Endothelial cell of umbilical vein (primary cell): ENCODE data around the gene BBX. TPM values are rescaled to one million over a fixed set of nuclear protein-coding genes. Genes with fewer than 3 reads are reported as not detected.

Experiments used
- BruUV-seq: library from RNA; stranded (reverse); fragments of 400-500 nt; replicated peaks from 2 replicates; lab custom pipeline; 2021; lab: Mats Ljungman, UMichigan
- CTCF ChIA-PET: fragments of 300-600, 350-600 bp; sonication (Branson Sonifier 250); formaldehyde crosslinking; loops from one replicate; lab custom pipeline; 2021; ENCODE audit warnings: antibody characterized with exemption, inconsistent platforms; lab: Charles Lee
- POLR2A ChIA-PET: fragments of 300-600, 350-600 bp; sonication (Branson Sonifier 250); formaldehyde crosslinking; loops from one replicate; lab custom pipeline; 2021; ENCODE audit warnings: antibody characterized with exemption, inconsistent platforms; lab: Charles Lee
- DNase-seq: peaks from one replicate; pipeline ENCODE4 v3.0.0-alpha.2; 2011; ENCODE audit warnings: low read depth, low spot score
- FAIRE-seq: peaks from 2 replicates; lab custom pipeline; 2011; peaks lifted over from hg19 to GRCh38; lab: Jason Lieb, UNC
- H2AFZ ChIP-seq: 2 replicates; pipeline ENCODE4 v1.6.0; 2012; ENCODE audit warnings: low read depth, low read length, control low read depth, inconsistent platforms
- H3K27ac ChIP-seq: 2 replicates; pipeline ENCODE4 v1.5.1; 2011; ENCODE audit warnings: low read depth, mild to moderate bottlenecking, control low read depth, low read length, moderate library complexity; ENCODE audit not compliant: insufficient read depth
- H3K27me3 ChIP-seq, 2 experiments: 2 replicates each; pipeline versions ENCODE4 v1.6.0 to v1.6.1; 2011; ENCODE audit warnings: low read length in 2 of 2, mixed read lengths in 1 of 2; ENCODE audit not compliant: control insufficient read depth in 2 of 2, insufficient read depth in 2 of 2
- H3K36me3 ChIP-seq, 2 experiments: 2 replicates in 1 of 2; 3 replicates in 1 of 2; pipeline ENCODE4 v1.5.1; 2011; ENCODE audit warnings: low read length in 2 of 2, mild to moderate bottlenecking in 1 of 2, moderate library complexity in 1 of 2; ENCODE audit not compliant: control insufficient read depth in 2 of 2, insufficient read depth in 2 of 2; ENCODE audit errors: extremely low read depth in 1 of 2
- H3K4me1 ChIP-seq: 3 replicates; pipeline ENCODE4 v1.5.1; 2011; ENCODE audit warnings: mild to moderate bottlenecking, low read length; ENCODE audit not compliant: control insufficient read depth, insufficient read depth; ENCODE audit errors: extremely low read depth
- H3K4me2 ChIP-seq: 2 replicates; pipeline ENCODE4 v1.6.1; 2011; ENCODE audit warnings: low read length, control low read depth, mixed read lengths; ENCODE audit not compliant: insufficient read depth
- H3K4me3 ChIP-seq, 3 experiments: fragments of 200-600 bp in 1 of 3; sonication (generic), shearing (Covaris generic) in 1 of 3; replicated peaks in 1 of 3; 2 replicates each; pipeline ENCODE4 v1.5.1; 2011 to 2016; ENCODE audit warnings: control low read depth in 3 of 3, low read length in 3 of 3, mild to moderate bottlenecking in 2 of 3, inconsistent platforms in 1 of 3, low read depth in 1 of 3, moderate library complexity in 1 of 3; ENCODE audit not compliant: insufficient read depth in 1 of 3
- H3K79me2 ChIP-seq: 2 replicates; pipeline ENCODE4 v1.6.0; 2012; ENCODE audit warnings: low read length, inconsistent platforms; ENCODE audit not compliant: control insufficient read depth, insufficient read depth
- H3K9ac ChIP-seq: replicated peaks from 2 replicates; pipeline ENCODE3; 2011; ENCODE audit warnings: low read length, control low read depth; ENCODE audit not compliant: insufficient read depth; ENCODE audit errors: extremely low read depth
- H3K9me1 ChIP-seq: replicated peaks from 3 replicates; pipeline ENCODE4 v1.6.0; 2011; ENCODE audit warnings: mild to moderate bottlenecking, low read length; ENCODE audit not compliant: control insufficient read depth, insufficient read depth; ENCODE audit errors: extremely low read depth
- H3K9me3 ChIP-seq: replicated peaks from 2 replicates; pipeline ENCODE4 v1.5.1; 2012; ENCODE audit warnings: low read length, inconsistent platforms; ENCODE audit not compliant: control insufficient read depth, insufficient read depth
- H4K20me1 ChIP-seq: replicated peaks from 2 replicates; pipeline ENCODE3; 2011; ENCODE audit warnings: mild to moderate bottlenecking, low read length; ENCODE audit not compliant: control insufficient read depth, insufficient read depth; ENCODE audit errors: extremely low read depth
- EZH2 ChIP-seq: IDR thresholded peaks from 2 replicates; pipeline ENCODE4 v1.6.1; 2012; ENCODE audit warnings: borderline replicate concordance, low read depth, mild to moderate bottlenecking, moderate library complexity, low read length, inconsistent platforms; ENCODE audit not compliant: severe bottlenecking
- FOS ChIP-seq: IDR thresholded peaks from 2 replicates; pipeline ENCODE4 v1.6.1; 2011; ENCODE audit warnings: mild to moderate bottlenecking, low read length, moderate library complexity, borderline replicate concordance; ENCODE audit not compliant: insufficient read depth
- GATA2 ChIP-seq: IDR thresholded peaks from 2 replicates; pipeline ENCODE4 v1.7.0; 2011; ENCODE audit warnings: low read depth, mild to moderate bottlenecking, moderate library complexity, mixed read lengths, low read length; ENCODE audit not compliant: insufficient read length, insufficient read depth
- JUN ChIP-seq: IDR thresholded peaks from 2 replicates; pipeline ENCODE4 v1.6.1; 2011; ENCODE audit warnings: borderline replicate concordance, low read depth; ENCODE audit not compliant: insufficient read length, insufficient read depth
- MYC ChIP-seq: IDR thresholded peaks from one replicate; pipeline ENCODE4 v1.6.1; 2011; ENCODE audit warnings: mild to moderate bottlenecking, low read depth, low read length
- POLR2A ChIP-seq: IDR thresholded peaks from 2 replicates; pipeline ENCODE4 v1.6.1; 2012; ENCODE audit warnings: low read depth, mild to moderate bottlenecking, control low read depth, low read length
- POLR2AphosphoS5 ChIP-seq: IDR thresholded peaks from 2 replicates; pipeline ENCODE4 v1.6.1; 2012; ENCODE audit warnings: low read depth, mild to moderate bottlenecking, control low read depth, low read length, moderate library complexity; ENCODE audit not compliant: insufficient read depth
- dilution Hi-C: fragments of 300-500 bp; cut with MboI; formaldehyde crosslinking; loops from one replicate; pipeline ENCODE4 v1.15.0; 2019; ENCODE audit warnings: low sequenced_read_pairs; ENCODE audit not compliant: extremely low pct_ligation_motif_present
- intact Hi-C: fragments of 100-400 bp; cut with micrococcal nuclease; formaldehyde crosslinking; loops from one replicate; pipeline ENCODE4 v1.10.0; 2022
- polyA plus RNA-seq, 4 experiments: library from polyadenylated mRNA; depleted of rRNA in 3 of 4; stranded (reverse) in 3 of 4; unstranded in 1 of 4; fragments of >200 nt; gene quantifications; 2 replicates each; pipeline versions ENCODE4 v1.2.1 to v1.2.3, GENCODE V29; 2011 to 2012; ENCODE audit warnings: missing spikeins in 1 of 4
- total RNA-seq: library from RNA; stranded (reverse); gene quantifications from 2 replicates; pipeline ENCODE4 v1.2.3, GENCODE V29; 2021
- TF ChIP-seq, protein P1 (sequence below), 2 donors: IDR thresholded peaks; 1 replicate in 1 of 2; 2 replicates in 1 of 2; pipeline ENCODE4 v1.5.1; 2011; ENCODE audit warnings: low read length in 2 of 2, mild to moderate bottlenecking in 2 of 2, moderate library complexity in 2 of 2, control low read depth in 1 of 2, inconsistent platforms in 1 of 2, low read depth in 1 of 2; ENCODE audit not compliant: insufficient read depth in 1 of 2; ENCODE audit errors: extremely low read depth in 1 of 2
- TF ChIP-seq, protein P2 (sequence below): IDR thresholded peaks from 2 replicates; pipeline ENCODE4 v1.6.1; 2011; ENCODE audit not compliant: insufficient read depth, insufficient read length

Gene BBX
- total and polyA plus RNA-seq, 2 donors (not counting 3 experiments of a cell fraction or from before 2014, with no cell fraction given) = 21.4 to 43.4 TPM

DNA sequence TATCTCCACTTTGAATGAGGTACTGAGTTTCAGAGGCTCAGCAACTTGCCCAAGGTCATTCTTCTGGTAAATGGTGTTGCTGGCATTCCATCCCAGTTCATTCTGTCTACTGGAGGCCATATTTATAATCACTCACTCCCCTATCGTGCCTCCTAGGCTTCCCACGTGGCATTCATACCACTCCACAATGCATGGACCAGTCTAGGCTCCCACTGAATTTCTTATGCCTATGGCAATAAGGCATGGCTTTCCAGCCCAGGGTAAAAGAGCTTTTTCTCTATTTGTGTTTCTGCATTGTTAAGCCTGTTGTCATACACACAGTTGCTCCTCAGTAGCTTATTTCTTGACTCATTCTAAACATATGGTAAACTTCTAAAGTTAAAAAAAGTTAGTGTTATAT, 19.9 kb downstream of the BBX start:
- TF ChIP-seq POLR2A = no peak
- no peak for TF ChIP-seq JUN
- TF ChIP-seq MYC = no peak
- TF ChIP-seq GATA2 = no peak
- TF ChIP-seq POLR2AphosphoS5 = no peak
- TF ChIP-seq FOS = no peak
- TF ChIP-seq, protein P1, sequence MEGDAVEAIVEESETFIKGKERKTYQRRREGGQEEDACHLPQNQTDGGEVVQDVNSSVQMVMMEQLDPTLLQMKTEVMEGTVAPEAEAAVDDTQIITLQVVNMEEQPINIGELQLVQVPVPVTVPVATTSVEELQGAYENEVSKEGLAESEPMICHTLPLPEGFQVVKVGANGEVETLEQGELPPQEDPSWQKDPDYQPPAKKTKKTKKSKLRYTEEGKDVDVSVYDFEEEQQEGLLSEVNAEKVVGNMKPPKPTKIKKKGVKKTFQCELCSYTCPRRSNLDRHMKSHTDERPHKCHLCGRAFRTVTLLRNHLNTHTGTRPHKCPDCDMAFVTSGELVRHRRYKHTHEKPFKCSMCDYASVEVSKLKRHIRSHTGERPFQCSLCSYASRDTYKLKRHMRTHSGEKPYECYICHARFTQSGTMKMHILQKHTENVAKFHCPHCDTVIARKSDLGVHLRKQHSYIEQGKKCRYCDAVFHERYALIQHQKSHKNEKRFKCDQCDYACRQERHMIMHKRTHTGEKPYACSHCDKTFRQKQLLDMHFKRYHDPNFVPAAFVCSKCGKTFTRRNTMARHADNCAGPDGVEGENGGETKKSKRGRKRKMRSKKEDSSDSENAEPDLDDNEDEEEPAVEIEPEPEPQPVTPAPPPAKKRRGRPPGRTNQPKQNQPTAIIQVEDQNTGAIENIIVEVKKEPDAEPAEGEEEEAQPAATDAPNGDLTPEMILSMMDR (IDR thresholded peaks at IDR 0.05; ENCODE audit: extremely low read depth in 1 of 2, insufficient read depth in 1 of 2, low read depth in 1 of 2, low read length in 2 of 2) = no peak
- no peak for TF ChIP-seq EZH2
- TF ChIP-seq, protein P2, sequence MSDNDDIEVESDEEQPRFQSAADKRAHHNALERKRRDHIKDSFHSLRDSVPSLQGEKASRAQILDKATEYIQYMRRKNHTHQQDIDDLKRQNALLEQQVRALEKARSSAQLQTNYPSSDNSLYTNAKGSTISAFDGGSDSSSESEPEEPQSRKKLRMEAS = no peak
- H3K4me1 ChIP-seq = no peaks in the 10 kb centered on the region
- H3K9me3 ChIP-seq = no peaks in the 10 kb centered on the region
- no peak for DNase-seq
- H2AFZ ChIP-seq = no peak overlapping the region
- no peak overlapping the region for H3K4me3 ChIP-seq
- POLR2A ChIA-PET = no interaction called here
- H3K27me3 ChIP-seq = no peaks in the 10 kb centered on the region
- dilution Hi-C loops = no loop called here
- no peaks in the 10 kb centered on the region for H3K79me2 ChIP-seq
- no peaks in the 10 kb centered on the region for H3K36me3 ChIP-seq
- no peaks in the 10 kb centered on the region for H3K9me1 ChIP-seq
- intact Hi-C loops = loop anchor here (1.0 kb wide), 1 partner anchor 306 kb away; no protein-coding TSS in a partner anchor
- BruUV-seq = no TSS peak
- H3K4me2 ChIP-seq = no peak overlapping the region
- no peak overlapping the region for H3K27ac ChIP-seq
- no peak overlapping the region for H3K9ac ChIP-seq
- H4K20me1 ChIP-seq = no peaks in the 10 kb centered on the region
- no peak for FAIRE-seq
- CTCF ChIA-PET = interaction anchor here (1.2 to 1.5 kb wide), 6 partner anchors 9 to 307 kb away, joined by 3 to 8 read pairs (median 3); no protein-coding TSS in a partner anchor
